ENCODE results near the gene MMD2.
"Not testable (repeated sequence)": the region's sequence is repeated elsewhere in the genome, so short reads cannot be mapped to it uniquely, and the experiment has no call there.

The MMD2 gene

DNA sequence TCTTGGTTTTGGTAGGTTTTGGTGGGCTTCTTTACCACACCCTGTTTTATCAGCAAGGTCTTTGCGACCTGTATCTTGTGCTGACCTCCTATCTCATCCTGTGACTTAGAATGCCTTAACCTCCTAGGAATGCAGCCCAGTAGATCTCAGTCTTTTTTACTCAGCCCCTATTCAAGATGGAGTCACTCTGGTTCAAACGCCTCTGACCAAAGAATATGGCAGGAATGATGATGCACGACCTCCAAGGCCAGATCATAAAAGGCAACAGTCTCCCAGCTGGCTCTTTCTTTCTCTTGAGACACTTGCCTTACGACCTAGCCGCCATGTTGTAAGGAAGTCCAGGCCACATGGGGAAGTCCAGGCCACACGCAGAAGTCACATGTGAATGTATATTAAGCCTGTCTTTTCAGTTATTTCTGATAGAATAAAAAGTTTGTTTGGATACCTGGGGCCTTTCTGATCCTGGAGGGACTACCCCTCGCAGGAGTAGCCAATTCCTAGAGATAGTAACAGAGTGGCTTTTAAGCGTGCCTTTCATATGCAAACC lies 65.0 kb downstream of the MMD2 start:
- no peak for FAIRE-seq
- no peak for TF ChIP-seq POLR2A (IDR thresholded peaks at IDR 0.05; ENCODE audit: low read depth, low read length)
- DNase-seq (ENCODE audit: insufficient read length, low spot score), result no peak

DNA sequence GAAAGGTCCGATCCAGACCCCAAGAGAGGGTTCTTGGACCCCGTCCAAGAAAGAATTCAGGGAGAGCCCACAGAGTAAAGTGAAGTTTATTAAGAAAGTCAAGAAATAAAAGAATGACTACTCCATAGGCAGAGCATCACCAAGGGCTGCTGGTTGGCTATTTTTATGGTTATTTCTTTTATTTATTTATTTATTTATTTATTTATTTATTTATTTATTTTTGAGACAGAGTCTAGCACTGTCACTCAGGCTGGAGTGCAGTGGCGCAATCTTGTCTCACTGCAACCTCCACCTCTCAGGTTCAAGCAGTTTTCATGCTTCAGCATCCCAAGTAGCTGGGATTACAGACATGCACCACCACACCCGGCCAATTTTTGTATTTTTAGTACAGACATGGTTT lies 65.8 kb downstream of the MMD2 start:
- DNase-seq (ENCODE audit: insufficient read length, low spot score); FAIRE-seq: not testable (repeated sequence)

DNA sequence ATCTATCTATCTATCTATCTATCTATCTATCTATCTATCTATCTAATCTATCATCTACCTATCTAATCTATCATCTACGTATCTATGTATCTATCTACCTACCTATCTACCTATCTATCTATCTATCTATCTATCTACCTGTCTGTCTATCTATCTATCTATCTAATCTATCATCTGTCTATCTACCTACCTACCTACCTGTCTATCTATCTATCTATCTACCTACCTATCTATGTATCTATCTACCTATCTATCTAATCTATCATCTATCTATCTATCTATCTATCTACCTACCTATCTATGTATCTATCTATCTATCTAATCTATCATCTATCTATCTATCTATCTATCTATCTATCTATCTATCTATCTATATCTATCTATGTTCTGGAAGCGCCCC lies 67.5 kb downstream of the MMD2 start:
- not testable (repeated sequence) for DNase-seq (ENCODE audit: insufficient read length, low spot score); FAIRE-seq

DNA sequence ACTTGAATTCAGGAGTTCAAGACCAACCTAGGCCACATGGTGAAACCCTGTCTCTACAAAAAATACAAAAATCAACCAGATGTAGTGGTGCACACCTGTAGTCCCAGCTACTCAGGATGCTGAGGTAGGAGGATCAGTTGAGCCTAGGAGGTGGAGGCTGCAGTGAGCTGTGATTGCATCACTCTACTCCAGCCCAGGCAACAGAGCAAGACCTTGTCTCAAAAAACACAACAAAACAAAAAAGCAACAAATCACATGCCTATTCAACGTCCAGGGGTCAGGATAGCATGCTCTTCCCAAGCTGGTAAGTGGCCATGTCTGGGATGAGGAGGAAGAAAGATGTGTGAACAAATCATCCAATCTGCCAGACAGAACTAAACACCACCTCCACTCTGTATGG lies 69.3 kb downstream of the MMD2 start:
- no peak for DNase-seq (ENCODE audit: insufficient read length, low spot score)
- FAIRE-seq, result no peak

DNA sequence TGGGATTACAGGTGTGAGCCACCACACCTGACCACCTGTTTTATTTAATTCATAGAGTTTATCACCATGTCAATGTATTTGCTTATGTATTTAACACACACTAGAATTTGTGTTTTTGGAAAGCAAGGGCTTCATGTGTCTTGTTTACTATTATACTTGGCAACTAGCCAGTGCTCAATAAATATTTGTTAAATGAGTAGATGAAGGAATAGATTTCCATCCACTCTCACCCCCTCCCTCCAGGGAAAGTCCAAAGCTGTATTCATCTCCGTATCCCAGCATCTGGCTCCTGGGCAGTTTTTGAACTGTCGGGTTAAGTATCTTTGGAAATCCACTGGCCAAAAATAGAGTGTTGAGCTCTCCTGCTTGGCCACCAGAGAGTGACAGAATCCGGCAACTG lies 70.8 kb downstream of the MMD2 start:
- TF ChIP-seq POLR2A (IDR thresholded peaks at IDR 0.05; ENCODE audit: low read depth, low read length), result no peak
- no peak for DNase-seq (ENCODE audit: insufficient read length, low spot score)
- no peak for FAIRE-seq

More for the DNA sequence above, 69.3 kb downstream of the MMD2 start:
- no peak for TF ChIP-seq POLR2A (IDR thresholded peaks at IDR 0.05; ENCODE audit: low read depth, low read length)

DNA sequence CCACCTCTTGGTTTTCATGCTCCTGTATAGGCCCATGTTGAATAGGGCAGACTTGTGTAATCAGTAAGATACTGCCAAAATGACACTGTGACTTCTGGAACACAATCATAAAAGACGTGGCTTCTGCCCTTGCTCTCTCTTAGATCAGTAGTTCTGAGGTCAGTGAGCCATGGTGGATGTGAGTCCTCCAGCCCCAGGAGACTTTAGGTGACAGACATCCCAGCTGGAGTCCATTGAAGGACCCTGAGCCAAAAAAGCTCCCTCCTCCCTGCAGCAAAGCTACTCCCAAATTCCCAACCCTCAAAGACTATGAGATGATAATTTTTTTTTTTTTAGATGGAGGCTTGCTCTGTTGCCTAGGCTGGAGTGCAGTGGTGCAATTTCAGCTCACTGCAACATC lies 72.3 kb downstream of the MMD2 start:
- DNase-seq (ENCODE audit: insufficient read length, low spot score) (no peak), FAIRE-seq (no peak)
- TF ChIP-seq POLR2A (IDR thresholded peaks at IDR 0.05; ENCODE audit: low read depth, low read length), result no peak

DNA sequence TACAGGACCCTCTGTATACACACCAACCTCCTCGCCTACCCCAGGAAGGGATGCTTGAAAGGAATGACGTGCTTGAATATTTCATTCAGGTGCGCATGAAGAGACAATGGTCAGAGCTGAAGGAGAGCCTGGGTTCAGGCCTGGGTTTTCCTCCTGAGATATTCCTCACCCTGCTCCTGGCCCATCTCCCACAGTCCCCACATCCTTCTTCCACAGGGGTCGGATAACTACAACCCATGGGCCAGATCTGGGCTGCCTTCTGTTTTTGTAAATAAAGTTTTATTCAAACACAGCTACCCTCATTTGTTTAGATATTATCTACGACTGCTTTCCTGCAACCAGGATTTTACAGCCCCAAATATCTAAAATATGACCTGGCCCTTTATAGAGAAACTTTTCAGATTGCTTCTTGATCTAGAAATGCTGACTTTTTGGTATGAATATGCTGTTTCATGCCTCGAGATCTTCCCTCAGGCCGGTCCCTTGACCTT lies 73.6 kb downstream of the MMD2 start:
- TF ChIP-seq POLR2A (IDR thresholded peaks at IDR 0.05; ENCODE audit: low read depth, low read length), result no peak
- no peak for FAIRE-seq
- no peak for DNase-seq (ENCODE audit: insufficient read length, low spot score)

DNA sequence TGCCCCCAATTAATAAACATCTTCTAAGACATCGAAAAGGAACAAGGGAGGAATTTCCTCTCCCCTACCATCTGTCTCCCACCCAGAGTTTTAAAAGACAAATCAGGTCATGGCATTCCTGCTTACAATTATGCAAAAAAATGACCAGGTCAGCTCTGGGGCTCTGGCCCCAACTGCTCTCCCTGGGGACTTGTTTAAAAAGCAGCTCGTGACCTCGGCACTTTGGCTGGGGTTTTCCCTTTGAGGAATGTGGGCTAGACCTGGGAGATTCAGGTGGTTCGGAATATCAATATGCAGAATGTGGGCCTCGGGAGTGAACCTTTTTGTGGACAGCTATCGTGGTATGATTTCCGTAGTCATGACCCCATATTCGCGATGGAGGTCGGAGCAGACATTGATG lies 74.8 kb downstream of the MMD2 start:
- DNase-seq (ENCODE audit: insufficient read length, low spot score) (no peak), FAIRE-seq (no peak)
- no peak for TF ChIP-seq POLR2A (IDR thresholded peaks at IDR 0.05; ENCODE audit: low read depth, low read length)

DNA sequence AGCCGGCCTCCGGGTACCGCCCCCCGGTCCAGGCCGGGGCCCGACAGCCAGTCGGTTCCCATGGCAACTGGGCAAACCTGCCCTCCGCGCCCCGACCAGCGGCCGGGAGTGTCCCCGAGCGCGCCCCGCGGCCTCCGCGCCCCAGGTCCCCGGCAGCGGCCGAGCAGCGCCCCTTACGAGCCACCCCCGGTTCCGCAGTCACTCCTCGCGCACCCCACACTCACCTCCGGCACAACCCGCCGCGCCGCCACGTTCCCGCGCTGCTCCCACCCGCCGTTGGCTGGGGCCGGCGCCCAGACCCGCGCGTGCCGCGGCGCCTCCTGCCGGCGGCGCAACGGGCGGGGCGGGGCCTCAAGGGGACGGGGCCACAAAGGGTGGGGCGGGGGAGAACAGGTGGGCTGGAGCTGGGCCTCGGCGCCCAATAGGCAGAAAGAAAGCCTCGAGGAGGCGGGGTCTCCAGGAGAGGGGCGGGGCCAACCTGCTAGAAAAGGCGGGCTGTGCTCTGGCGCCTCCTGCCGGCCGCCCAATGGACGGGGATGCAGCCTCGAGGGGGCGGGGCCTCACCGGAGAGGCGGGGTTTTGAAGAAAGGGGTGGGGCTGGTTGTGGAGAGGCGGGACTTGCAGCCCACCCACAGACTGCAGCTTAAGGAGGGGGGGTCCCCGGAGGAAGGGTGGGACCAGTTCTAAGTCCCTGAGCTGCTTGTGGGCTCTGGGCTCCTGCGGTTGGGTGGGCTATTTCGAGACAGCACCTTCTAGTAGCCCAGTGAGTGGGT lies 75.4 kb downstream of the MMD2 start, which contains the start of gene RADIL:
Gene RADIL, minus strand, starts transcription at position 345 of the 773 bp plus-strand sequence. CDS start 5,577 bp downstream, outside the sequence.
- DNase-seq (ENCODE audit: insufficient read length, low spot score) (peak; percentile 100), FAIRE-seq (no peak)
- TF ChIP-seq POLR2A (IDR thresholded peaks at IDR 0.05; ENCODE audit: low read depth, low read length), result peak; percentile 75

DNA sequence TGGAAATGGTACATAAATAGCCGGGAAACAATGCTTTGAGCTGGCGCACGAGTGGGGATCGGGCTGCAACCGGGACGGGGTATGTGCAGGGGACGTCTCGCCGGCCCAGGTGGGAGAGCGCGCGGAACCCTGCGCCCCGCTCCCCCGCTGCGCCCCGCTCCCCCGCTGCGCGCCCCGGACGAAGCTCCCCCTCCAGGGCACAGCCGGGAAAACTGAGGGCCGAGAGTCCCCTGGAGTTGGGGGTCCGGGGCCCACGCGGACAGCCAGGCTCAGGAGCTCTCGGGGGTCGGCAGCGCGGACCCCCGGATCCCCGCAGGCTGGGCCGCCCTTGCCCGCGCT lies 76.0 kb downstream of the MMD2 start:
- DNase-seq (ENCODE audit: insufficient read length, low spot score) (no peak), FAIRE-seq (no peak)
- TF ChIP-seq POLR2A (IDR thresholded peaks at IDR 0.05; ENCODE audit: low read depth, low read length), result no peak

DNA sequence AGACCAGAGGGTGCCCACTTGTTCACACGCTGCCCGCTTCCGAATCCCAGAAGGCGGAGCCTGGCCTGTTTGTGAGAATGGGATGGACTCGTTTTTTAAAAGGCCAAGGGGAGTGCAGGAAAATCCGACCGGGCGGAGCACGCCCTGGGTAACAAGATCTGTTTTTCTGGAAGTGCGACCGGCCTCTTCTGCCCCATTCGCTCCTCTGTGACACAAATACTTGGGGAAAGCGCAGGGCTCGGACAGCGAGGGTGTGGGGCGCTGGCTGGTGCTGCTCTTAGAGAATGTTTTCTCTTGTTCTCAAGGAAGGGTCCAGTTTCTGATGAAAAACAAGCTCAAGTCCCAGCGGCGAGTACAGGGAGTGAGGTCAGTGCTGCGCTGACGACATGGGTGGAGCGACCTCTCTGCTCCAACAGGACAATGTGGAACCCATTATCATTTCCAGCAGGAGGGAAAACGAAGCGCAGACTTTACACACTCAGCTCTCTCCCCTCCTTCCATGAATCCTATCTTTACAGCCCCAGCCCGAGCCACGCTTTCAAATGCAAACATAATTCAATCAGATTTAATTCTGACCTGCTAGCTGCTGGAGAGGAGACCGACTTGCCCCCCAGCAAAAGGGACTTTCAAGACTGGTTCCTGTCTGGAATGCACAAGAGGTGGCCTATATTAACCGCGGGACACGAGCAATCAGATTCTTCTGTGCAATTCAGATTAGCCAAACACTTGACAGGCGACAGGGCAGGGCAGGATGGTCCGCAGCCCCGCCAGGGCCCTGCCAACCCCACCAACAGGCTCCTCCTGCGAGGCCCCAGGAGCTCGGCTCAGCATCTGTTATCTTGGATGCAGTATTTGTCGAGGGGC lies 76.6 kb downstream of the MMD2 start:
- DNase-seq (ENCODE audit: insufficient read length, low spot score) (no peak), FAIRE-seq (no peak)
- no peak for TF ChIP-seq POLR2A (IDR thresholded peaks at IDR 0.05; ENCODE audit: low read depth, low read length)

DNA sequence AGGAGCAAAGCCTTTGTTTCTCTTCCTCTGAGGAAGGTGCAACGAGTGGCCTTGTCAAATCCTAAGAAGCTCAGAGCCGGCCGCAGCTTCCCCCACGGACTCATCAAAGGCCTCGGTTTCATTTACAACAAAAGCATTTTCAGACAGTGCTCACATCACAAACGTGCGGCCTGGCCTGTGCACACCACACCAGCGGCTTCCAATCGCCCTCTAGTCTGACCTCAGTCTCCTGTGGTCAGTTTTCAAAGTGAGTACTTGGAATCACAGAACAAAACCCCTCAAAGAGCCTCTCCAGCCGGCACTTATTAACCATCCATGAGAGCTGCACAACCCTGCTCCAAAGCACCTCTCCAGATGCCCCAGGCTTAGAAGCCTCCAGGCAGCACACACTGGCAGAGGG lies 78.8 kb downstream of the MMD2 start:
- no peak for TF ChIP-seq POLR2A (IDR thresholded peaks at IDR 0.05; ENCODE audit: low read depth, low read length)
- DNase-seq (ENCODE audit: insufficient read length, low spot score) (no peak), FAIRE-seq (no peak)

DNA sequence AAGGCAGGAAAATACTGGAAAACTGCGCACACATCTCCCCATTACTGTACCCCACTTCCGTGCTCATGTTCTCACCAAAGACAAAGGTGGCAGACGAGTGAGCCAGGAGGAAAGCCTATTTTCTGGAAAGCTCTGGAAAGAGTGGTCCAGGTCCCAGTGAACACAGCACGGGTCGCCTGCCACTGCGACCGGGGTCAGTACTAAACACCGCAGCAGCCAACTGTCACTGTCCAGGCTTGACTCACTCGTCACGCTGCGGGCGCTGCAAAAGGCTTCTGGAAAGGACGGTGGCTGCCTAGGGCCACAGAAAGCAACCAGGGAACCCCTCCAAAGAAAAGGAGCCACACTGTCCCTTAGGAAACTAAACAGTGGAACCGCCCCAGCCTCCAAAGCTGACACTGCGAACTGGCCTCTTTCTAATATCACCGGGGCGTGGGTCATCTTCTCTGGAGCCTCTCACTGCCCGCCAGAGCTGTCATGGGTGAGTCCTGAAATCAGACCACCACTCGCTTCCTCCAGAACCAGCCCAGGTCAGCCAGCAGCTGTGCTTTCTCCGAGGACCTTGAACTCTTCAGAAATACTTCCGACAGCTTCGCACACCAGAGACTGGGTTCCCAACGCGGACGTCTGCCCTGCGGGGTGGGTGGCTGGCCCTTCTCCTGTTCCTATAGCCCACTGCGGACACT lies 79.4 kb downstream of the MMD2 start:
- no peak for TF ChIP-seq POLR2A (IDR thresholded peaks at IDR 0.05; ENCODE audit: low read depth, low read length)
- DNase-seq (ENCODE audit: insufficient read length, low spot score) (no peak), FAIRE-seq (no peak)
